Activated CD8-positive, alpha-beta memory T cell treated with anti-CD3 and anti-CD28 coated beads for 48 hours (primary cell): ENCODE measurements around the gene TCF12.

Experiments
- DNase-seq, 3 experiments: peaks; one replicate each; pipeline ENCODE4 v3.0.0-alpha.2; 2020; ENCODE audit warnings: low read depth in 2 of 3, low spot score in 2 of 3

TCF12 gene

DNA sequence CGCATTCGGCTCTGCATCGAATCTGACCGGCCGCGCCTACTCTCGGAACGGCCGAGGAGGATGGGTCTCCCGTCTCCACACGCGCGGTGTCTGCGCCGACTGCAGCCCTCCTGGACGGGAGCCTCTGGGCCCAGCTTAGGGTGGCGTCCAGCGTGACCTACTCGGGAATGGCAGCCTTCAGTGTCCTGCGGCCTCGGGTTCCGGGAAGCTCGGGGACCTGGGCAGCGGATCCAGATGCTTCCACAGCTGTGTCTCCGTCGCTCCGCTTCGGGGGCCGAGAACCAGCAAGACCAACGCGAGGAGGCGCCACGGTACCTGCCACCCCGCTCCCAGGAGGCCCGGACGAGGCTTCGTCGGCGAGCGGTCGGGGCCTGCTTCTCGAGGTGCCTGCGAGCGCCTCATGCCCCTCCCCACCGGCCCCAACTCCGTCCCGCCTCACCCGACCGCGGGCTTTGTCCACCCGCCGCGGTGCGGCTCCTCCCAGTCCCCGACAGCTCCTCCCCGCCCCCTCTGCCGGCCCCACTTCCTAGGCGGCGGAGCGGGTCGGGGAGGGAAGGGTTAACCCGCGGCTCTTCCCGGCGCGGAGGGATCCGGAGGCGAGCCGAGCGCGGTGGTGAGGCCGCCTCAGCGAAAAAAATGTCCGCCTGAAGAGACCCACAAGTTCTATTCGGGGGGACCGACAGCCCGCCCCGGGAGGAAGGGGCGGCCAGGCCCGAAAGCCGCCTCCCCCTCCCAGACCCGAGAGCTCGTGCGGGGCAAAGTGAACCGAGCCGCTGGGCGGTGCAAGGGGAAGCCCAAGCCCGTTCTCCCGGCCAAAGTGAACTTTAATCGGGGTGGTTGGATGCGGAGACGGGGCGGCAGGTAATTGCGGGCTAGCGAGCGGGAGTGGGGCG, at the start of gene TCF12:
Gene TCF12 (plus strand): TSS at position 599 of the 893 bp plus-strand sequence. CDS start 1,270 bp downstream, outside the sequence.
- peak; percentile 75 to 82 (median 77) for DNase-seq

DNA sequence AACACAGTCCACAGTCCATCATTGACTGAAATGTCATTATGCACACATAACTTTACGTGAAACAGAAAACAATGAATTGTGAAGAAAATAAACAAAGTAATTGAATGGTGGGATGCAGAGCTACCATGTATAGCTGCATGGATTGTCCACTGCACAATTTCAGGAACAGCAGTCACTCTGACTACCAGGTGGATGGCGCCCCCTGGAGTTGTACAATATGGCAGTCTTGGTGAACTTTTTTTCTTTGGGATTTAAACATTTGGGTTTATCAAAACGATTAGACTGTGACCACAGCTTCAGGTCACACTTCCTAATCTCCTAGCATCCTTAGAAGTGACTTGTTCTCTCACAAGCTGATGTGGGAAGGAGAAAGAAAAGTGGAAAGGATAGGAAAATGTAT, 48.9 kb upstream of the TCF12 start:
- DNase-seq: peak in 1 of 3 experiments; percentile 12

DNA sequence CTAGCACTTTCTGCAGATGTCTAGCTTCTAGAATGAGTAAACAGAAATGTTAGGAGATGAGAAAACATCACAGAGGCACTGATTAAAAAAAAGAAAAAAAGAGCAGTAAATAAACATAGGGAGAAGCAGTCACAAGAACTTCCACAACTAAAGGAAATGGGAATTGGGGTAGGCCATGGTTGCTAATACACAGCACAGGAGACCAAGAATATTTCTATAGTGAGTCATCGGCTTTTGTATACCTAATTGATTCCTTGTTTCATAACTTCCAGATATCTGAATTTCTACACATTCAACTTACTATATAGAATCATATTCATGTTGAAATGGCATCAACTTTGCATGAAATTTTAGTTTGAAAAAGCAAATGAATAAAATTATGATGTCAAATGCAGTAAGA, 47.3 kb upstream of the TCF12 start:
- no peak for DNase-seq

DNA sequence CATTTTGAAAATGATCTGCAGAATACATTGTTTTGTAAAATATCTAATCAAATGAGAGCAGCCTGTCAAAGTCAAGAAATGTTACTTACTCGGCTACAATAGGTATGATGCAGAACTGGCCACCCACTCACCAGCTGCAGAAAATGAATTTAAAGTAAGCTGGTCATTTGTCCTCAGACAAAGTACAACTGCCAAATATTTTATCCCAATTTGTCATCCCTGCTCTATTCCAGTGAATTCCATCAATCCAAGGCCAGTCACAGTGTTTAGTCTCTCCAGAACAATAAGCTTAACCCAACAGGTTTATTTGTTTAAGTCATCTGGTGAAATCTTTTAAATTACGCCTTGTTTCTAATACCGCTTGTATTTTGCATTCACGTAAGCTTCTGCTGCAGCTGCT, 46.6 kb upstream of the TCF12 start:
- DNase-seq: no peak

DNA sequence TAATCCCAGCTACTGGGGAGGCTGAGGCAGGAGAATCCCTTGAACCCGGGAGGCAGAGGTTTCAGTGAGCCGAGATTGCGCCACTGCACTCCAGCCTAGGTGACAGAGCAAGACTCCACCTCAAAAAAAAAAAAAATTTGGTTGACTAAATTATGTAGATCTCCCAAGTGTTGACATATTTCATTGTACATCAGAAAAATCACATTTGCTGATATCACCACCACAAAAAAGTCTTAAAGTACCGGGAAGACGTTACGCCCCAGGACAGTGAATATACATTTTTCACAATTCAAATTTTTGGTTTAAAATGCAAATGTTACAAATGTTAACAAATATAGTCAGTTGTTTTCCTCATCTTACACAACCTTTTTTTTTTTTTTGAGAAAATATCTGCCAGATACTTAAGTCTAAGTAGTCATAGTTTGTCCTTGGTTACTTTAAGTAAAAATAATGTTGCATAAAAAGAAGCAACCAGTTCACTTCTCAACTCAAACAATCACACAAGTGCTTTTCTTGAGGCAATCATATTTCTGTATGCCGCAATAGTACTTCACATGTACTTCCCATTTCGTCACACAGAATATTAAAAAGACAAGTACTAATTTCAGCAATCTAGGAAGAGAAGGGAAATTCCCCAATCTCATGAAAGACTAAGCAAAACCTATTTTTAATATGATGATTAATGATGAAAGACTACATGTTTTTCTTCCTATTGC, 41.0 kb upstream of the TCF12 start:
- no peak for DNase-seq

DNA sequence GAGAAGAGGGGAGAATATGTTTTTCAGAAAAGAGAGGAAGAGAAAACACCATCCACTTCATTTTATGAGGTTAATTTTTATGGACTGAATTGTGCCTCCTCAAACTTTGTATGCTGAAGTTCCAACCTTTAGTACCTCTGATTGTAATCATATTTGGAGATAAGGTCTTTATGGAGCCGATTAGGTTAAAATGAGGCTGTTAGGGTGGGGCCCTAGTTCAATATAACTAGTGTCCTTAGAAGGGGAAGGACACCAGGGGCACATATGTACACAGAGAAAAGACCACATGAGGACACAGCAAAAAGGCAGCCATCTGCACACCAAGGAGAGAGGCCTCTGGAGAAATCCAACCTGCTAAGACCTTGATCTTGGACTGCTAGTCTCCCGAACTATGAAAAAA, 38.9 kb upstream of the TCF12 start:
- no peak for DNase-seq

DNA sequence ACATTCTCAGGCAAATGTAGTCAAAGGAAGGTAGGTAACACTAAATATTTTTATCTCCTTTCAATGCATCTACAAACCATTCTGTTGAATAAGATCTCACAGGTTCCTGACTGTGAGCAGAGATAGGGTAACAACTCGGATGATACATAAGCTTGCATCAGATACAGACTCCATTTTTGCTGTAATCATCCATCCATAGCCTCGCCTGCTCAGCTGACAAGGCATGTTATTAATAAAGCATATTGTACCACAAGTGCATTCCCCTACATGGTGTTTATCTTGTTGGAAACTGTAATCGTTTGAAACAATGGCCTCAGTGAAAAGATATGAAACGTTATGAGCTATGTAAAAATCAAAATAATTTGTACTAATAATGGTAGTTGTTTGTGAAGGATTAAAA, 35.4 kb upstream of the TCF12 start:
- DNase-seq: no peak

DNA sequence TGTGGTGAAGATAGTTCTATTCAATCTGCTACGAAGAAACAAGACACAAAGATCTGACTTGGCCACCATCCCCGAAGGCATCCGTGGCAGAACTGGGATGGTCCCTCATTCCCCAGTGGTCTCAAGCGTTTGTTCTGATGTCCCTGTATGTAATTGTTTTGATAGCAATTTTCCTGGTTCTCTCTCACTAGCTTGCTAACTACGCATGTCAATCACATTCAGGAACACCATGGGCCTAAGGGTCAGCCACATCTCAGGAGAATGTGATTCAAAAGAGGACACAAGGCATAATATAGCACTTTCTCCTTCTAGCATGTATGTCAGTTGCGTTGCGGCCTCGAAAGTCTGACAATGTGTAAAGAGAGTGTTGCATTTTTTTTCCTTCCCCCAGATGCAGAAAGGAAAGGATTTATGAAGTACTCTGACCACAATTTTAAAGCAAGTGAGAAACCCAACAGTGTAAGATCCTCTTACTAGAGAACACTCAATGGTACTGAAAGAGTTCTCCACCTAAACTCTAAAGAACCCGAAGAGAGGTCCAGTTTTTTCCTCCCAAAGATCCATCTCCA, 32.0 kb upstream of the TCF12 start:
- no peak for DNase-seq

DNA sequence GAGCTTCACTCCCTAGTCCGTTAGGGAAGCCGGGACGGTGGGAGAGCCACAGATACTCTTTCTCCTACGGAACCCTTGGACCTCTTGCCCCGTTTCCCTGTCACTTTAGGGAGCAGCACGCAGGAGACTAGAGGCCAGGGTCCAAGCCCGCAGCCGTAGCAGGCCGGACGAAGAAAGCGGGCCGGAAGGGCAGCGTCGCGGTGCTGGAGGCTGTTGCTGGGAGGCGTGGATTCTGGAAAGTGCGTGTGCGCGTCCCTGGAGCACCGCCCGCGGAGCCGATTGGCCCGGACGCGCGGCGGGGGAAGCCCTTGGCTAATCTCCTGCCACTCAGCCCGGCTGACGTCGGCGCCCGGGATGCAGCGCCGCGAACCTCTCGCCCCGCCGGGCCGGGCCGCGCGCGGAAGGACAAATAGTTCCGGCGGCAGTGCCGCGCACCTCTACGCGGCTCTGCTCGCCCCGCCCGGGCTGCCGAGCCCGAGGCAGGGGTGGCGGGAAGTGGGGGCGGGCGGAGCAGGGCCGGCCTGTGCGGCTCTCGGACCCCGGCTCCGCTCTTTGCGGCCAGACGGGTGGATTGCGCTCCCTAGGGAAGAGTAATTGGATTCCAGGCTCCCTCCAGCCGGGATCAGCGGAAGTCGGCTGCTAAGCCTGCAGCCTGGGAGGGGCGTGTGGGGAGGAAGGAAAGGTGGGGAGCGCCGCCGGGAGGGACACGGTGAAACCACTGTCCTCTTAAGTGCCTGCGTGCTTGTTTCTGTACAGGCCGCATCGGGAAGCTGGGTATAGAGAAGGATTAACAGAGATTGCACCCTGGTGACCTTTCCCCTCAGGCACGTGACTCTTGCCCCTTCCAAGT, 31.3 kb upstream of the TCF12 start:
- DNase-seq: peak; percentile 52 to 66 (median 64)

DNA sequence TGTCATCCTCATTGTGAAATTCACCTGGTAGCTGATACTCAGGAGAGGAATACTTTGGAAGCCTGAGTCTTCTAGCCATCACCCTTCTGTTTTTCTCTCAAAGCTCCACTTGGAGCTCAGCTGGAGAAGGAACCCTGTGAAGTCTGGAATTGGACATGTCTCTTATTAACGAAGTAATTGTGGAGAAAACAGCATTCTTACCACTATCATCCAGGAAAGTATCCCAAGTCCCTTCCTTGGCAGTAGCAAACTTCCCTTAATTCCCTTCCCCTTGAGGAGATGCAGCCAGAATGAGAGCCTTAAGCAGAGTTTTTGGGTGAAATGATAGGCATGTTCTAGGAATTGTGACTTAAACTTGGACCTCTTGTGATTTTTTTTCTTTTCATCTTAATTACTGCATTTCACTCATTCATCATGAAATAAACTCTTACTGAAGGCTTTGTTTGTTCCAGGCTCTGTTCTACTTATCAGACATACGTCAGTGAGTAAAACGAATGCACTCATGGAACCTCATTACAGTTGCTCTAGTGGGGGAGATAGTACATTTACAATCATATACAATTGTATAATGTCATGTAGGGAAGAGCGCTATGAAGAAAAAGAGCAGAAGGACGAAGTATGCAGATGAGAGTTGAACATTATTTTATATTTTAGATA, 30.5 kb upstream of the TCF12 start:
- no peak for DNase-seq

DNA sequence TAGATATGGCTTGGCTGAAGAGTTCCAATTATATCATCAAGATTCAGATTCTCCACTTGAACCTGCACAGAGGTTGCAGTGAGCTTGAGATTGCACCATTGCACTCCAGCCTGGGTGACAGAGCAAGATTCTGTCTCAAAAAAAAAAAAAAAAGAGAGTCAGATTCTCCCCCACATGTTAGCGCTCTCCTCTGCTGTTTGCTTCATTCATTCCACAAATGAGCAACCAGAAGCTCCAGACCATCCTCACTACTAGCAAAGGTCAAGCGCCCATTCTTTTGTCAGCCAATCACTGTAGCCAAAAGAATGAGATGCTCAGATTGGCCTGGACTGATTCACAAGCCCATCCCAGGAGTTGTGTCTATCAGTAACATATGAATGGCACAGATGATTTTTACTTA, 28.4 kb upstream of the TCF12 start:
- no peak for DNase-seq

DNA sequence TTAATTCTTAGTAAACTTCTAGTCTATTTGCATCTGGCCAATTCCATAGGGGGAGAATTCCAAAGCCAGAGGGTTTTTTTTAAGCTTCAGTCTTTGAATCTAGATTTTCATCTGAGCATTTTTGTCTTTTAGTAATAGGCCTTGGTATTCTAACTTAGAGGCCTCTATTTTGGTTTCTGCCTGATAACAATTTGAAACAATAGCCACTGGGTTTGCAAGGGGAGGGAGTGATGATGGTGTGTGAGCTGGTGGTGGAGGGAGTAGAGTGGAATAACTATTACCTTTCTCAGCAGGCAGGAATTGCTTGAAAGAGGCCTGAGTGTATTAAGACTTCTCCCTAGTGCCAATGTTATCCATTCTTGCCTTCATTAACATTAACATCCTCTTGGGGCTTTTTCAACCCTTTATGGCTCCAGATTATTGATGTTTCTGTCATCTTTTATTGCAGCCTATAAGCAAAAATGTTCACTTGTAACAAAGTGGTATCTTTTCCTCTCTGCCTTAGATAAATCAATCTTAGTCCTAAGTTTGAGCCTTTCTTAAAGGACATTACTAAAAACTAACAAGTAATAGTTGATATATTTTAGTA, 26.5 kb upstream of the TCF12 start:
- DNase-seq: no peak

DNA sequence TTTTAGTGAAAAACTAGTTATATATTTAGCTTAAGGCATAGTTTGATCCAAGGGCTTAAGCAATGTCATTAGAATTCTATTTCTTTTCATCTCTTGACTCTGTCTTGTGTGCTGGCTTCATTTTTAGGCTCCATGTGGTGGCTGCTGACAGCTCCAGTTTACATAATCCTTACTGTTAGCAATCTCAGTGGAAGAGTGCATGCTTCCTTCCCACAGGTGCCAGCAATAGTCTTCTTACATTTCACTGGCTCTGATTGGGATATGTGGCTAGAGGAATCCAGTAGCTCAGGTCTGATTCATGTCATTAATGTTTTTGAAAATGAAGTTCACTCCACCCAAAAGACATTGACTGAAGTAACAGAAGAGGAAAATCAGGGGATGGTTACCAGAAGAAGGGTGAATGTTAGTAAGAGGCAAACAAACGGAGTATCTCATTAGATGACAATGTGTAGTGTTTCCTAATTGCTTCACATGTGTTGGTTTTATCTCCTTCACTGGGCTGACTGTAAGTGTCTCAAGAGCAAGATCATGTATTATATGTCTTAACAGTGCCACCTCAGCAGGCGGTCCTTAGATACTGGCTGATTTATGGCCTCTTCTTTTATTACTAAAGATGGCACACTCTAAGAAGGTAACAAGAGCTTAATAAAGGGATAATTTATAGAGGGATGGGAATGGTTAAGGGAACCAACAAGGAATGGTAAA, 25.6 kb upstream of the TCF12 start:
- DNase-seq: no peak

DNA sequence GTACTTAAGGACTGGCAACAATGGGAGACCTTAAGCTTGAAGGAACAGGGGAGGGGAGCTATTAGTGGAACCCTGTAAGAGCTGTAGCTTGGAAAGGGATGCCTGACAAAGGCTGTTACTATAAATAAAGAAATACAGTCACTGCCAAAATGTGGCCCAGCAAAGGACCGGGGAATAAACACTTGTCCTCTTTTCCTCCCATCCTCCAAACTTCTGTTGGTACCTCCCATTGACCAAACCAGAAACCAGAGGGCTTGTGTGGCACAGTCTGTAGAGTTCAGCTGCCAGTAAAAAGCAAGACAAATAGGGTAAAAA, 25.1 kb upstream of the TCF12 start:
- DNase-seq: no peak

DNA sequence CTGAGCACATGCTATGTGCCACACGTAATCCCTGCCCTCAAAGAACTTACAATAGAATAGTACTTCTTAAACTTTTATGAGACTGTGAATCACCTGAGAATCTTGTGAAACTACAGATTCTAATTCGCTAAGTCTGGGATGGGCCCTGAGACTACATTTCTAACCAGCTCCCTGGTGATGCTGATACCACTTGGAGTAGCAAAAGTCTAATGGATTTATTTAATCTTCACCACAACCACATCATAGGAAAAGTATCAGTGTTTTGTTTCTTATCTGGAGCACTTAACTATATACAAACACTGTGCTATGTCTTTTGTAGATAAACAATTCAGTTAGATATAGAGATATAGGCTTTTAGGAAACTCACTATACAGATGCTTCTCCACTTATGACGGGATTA, 23.8 kb upstream of the TCF12 start:
- no peak for DNase-seq

DNA sequence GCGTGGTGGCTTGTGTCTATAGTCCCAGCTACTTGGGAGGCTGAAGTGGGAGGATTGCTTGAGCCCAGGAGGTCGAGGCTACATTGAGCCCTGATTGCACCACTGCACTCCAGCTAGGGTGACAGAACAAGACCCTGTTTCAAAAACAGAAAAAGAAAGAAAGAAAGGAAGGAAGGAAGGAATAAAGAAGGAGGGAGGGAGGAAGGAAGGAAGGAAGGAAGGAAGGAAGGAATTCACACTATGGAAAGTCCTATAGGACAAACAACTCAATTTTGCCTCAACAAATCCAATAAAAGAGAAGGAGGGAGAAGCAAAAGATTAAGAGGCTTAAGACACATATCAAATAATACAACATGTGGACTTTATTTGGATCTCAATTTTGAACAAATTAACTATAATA, 16.5 kb upstream of the TCF12 start:
- DNase-seq: no peak

DNA sequence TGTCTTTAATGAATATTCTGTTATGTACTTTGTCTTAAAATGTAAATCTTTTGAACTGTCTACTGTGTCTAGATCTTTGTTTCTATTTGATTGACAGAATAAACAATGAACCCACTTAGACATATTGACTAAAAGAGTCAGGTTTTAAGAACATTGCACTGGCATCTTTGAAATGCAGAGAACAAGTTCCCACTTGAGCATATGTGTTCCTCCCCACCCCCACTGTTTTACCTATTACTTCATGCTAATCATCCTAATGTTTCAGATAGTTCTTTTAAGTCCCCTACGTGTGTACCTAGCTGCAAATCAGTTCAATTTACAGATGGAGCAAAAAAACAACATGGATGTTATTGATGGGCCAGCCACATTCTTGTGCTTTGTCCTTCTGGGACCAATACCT, 11.7 kb upstream of the TCF12 start:
- DNase-seq: no peak

DNA sequence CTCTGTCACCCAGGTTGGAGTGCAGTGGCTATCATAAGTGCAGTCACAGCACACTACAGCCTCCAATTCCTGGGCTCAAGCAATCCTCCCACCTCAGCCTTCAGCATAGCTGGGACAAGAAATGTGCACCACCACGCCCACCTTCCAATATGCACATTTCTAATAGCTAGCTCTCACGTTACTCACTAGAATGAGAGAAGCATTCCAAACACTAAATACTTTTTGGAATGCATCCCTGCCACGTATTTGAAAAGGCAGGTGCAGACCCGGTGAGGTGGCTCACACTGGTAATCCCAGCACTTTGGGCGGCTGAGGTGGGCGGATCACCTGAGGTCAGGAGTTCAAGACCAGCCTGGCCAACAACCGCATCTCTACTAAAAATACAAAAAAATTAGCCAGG, 7.6 kb upstream of the TCF12 start:
- DNase-seq: no peak

DNA sequence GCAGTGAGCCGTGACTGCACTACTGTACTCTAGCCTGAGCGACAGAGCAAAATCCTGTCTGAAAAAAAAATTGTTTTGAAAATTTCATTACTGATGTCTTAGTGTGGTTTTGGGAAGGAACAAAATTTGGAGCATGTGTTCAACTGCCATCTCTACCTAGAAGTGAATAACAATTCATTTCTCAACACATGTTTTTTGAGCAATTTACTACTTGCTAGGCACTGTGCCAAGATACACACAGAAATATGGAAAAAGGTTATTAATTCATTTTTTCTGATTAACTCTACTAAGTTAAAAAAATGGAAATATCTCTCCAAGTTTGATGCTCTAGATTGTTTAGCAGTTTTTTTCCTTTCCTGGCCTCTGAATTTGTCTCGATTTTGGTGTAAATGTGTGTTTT, 5.2 kb upstream of the TCF12 start:
- no peak for DNase-seq

DNA sequence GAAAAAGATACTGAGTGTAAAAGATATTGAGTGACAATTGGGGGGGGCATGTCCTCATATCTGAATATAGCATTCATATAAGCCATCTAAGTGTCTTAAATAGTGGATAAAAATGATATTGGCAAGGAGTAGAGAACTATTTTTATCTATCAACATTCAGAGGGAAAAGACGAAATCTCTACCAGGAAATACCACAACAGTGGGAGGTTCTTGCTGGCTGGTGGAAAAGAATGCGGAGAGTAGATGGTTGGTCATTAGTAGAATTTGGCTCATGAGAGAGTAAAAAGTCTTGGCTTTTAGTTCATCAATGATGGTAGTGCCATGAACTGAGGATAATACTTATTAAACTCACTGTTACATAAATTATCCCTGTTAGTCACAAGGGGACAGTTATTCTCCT, 4.8 kb upstream of the TCF12 start:
- DNase-seq: no peak
